ENCODE results near the gene MICU1. TPM values are rescaled to one million over a fixed set of nuclear protein-coding genes. Genes with fewer than 3 reads are reported as not detected.

The MICU1 gene
- total and polyA plus RNA-seq, 2 donors from 2014 or later: 46.3 to 89.9 TPM

GRCh38 chr10:72338180-72338579 lies 287.7 kb downstream of the MICU1 start:
- intact Hi-C loops (cut with DNase I): loop anchor here (10.0 kb wide), 3 partner anchors 63 to 213 kb away; partner anchors contain the start of gene DDIT4
- Histone ChIP-seq H3K4me1 (ENCODE audit: control insufficient read depth in 2 of 3, insufficient read depth in 2 of 3, low read depth in 1 of 3, low read length in 3 of 3) (peaks cover 0 to 38% (median 30%) of the 10 kb centered on the region in 3 donors), H3K4me3 (ENCODE audit: low read length in 3 of 3) (no peak overlapping the region), H3K27me3 (ENCODE audit: control insufficient read depth, insufficient read depth, low read length) (no peaks in the 10 kb centered on the region), H3K9ac (ENCODE audit: low read length in 3 of 3) (no peak overlapping the region), H3K36me3 (ENCODE audit: control insufficient read depth in 2 of 3, insufficient read depth in 3 of 3, low read length in 3 of 3) (peaks cover 4 to 27% (median 9%) of the 10 kb centered on the region in 3 donors), H3K9me3 (ENCODE audit: control insufficient read depth in 2 of 3, insufficient read depth in 1 of 3, low read length in 3 of 3) (no peaks in the 10 kb centered on the region), H3K27ac (ENCODE audit: low read depth in 2 of 2, low read length in 2 of 2) (no peak overlapping the region)
- no peak for FAIRE-seq
- TF ChIP-seq CTCF (IDR thresholded peaks at IDR 0.05; ENCODE audit: borderline replicate concordance, extremely low read depth, insufficient read depth): no peak
- DNase-seq: no peak

DNA sequence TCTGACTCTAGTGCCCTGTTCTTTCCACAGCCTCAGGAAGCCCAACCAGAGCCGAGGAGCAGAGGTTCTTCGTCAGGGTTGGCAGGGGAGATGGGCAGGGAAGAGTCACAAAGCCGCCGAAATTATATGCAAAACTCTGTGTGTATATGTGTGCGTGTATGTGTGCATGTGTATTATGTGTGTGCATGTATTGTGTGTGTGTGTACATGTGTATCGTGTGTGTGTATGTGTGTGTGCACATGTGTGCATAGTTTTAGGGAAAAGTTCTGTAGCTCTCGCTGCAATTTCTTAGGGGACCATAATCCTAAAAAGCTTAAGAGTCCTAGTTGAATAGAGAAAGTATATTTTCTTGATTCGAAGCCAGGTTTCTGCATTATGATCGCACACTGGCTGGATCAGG lies 288.2 kb downstream of the MICU1 start:
- no peak overlapping the region for H3K9ac ChIP-seq (ENCODE audit: low read length in 3 of 3)
- no peaks in the 10 kb centered on the region for H3K27me3 ChIP-seq (ENCODE audit: control insufficient read depth, insufficient read depth, low read length)
- intact Hi-C loops (cut with DNase I): loop anchor here (10.0 kb wide), 3 partner anchors 63 to 213 kb away; partner anchors contain the start of gene DDIT4
- DNase-seq: no peak
- H3K9me3 ChIP-seq (ENCODE audit: control insufficient read depth in 2 of 3, insufficient read depth in 1 of 3, low read length in 3 of 3): no peaks in the 10 kb centered on the region
- no peak for FAIRE-seq
- H3K4me3 ChIP-seq (ENCODE audit: low read length in 3 of 3): no peak overlapping the region
- H3K27ac ChIP-seq (ENCODE audit: low read depth in 2 of 2, low read length in 2 of 2): no peak overlapping the region
- H3K36me3 ChIP-seq (ENCODE audit: control insufficient read depth in 2 of 3, insufficient read depth in 3 of 3, low read length in 3 of 3): peaks cover 4 to 26% (median 6%) of the 10 kb centered on the region in 3 donors
- peaks cover 0 to 39% (median 32%) of the 10 kb centered on the region in 3 donors for H3K4me1 ChIP-seq (ENCODE audit: control insufficient read depth in 2 of 3, insufficient read depth in 2 of 3, low read depth in 1 of 3, low read length in 3 of 3)
- TF ChIP-seq CTCF (IDR thresholded peaks at IDR 0.05; ENCODE audit: borderline replicate concordance, extremely low read depth, insufficient read depth): no peak

DNA sequence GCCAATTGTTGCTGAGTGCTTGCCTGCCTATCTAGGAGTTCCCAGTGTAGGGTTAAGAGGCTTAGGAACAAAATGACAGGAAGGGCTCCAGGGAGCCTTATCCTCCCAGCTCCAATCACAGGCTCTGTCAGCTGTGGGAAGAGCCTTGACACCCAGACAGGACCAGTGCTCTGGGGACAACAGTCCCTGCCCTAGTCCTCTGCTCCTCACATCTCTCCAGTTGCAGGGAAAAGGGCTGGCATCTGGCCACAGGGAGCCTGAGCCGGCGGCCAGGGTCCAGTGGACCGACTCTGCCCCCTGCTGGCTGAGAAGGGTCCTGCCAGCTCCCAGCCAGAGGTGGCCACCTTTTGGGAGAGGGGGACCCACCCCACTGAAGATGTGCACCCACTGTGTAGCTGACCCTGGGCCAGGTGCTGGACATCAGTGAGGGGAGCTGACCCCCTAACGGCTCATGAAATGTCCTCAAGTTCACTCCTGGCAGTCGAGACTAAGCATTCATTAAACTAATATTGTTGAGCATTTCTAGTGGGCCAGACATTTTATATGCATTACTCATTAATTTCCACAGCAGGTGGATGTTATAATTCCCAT lies 288.7 kb downstream of the MICU1 start:
- Histone ChIP-seq H3K9me3 (ENCODE audit: control insufficient read depth in 2 of 3, insufficient read depth in 1 of 3, low read length in 3 of 3) (no peaks in the 10 kb centered on the region), H3K36me3 (ENCODE audit: control insufficient read depth in 2 of 3, insufficient read depth in 3 of 3, low read length in 3 of 3) (peaks cover 4 to 20% (median 6%) of the 10 kb centered on the region in 3 donors), H3K4me1 (ENCODE audit: control insufficient read depth in 2 of 3, insufficient read depth in 2 of 3, low read depth in 1 of 3, low read length in 3 of 3) (peaks cover 0 to 41% (median 32%) of the 10 kb centered on the region in 3 donors), H3K27me3 (ENCODE audit: control insufficient read depth, insufficient read depth, low read length) (no peaks in the 10 kb centered on the region), H3K27ac (ENCODE audit: low read depth in 2 of 2, low read length in 2 of 2) (peak overlapping the region; percentile 89 to 93), H3K4me3 (ENCODE audit: low read length in 3 of 3) (no peak overlapping the region), H3K9ac (ENCODE audit: low read length in 3 of 3) (peak overlapping the region in 1 of 3 donors; percentile 24)
- DNase-seq (peak; percentile 77 to 96 (median 85)), FAIRE-seq (no peak)
- intact Hi-C loops (cut with DNase I): loop anchor here (10.0 kb wide), 3 partner anchors 62 to 212 kb away; partner anchors contain the start of gene DDIT4
- TF ChIP-seq CTCF (IDR thresholded peaks at IDR 0.05; ENCODE audit: borderline replicate concordance, extremely low read depth, insufficient read depth): peak; percentile 89

Data from kidney (tissue), 14 donors.